Epithelial cell of proximal tubule (primary cell): ENCODE measurements around the gene PRKCB. TPM values are rescaled to one million over a fixed set of nuclear protein-coding genes. Genes with fewer than 3 reads are reported as not detected.

ENCODE experiments used
- DNase-seq: peaks from one replicate; pipeline ENCODE4 v3.0.0-alpha.2; 2011; ENCODE audit warnings: low read depth
- H3K4me3 ChIP-seq: 2 replicates; pipeline ENCODE4 v1.5.1; 2011; ENCODE audit warnings: low read depth, mild to moderate bottlenecking, low read length
- total RNA-seq: library from RNA; depleted of rRNA; stranded (reverse); fragments of >200 nt; gene quantifications from 2 replicates; pipeline ENCODE4 v1.2.3, GENCODE V29; 2015
- TF ChIP-seq, protein P1 (sequence below): conservative IDR thresholded peaks from 2 replicates; pipeline ENCODE4 v1.5.1; 2012; ENCODE audit warnings: low read depth, mild to moderate bottlenecking, low read length

PRKCB gene
- total RNA-seq, 1 donor from 2014 or later: not detected

DNA sequence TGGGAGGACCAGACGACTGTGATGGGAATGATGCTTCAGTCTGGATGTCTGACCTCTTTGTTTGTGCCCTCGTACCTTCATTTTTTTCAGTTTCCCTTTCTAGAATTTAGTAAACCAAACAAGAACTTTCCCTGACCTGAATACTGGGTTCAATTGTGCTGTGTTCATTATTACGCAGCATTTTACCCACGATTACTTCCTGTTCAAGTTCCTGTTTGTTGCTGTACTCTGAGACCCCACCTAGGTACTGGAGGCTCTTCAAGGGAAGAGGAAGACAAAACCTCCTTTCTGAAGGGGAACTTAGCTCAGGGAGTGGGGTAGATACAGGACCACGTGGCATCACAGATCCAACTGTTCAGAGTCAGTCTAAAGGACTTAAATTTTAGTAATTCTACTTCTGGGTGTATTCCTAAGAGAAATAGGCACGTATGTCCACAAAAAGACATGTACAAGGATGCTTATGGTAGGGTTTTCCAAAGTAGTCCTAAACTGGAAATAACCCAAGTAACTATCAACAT lies 9.2 kb upstream of the PRKCB start:
- H3K4me3 ChIP-seq: no peak overlapping the region
- no peak for DNase-seq
- TF ChIP-seq, protein P1, sequence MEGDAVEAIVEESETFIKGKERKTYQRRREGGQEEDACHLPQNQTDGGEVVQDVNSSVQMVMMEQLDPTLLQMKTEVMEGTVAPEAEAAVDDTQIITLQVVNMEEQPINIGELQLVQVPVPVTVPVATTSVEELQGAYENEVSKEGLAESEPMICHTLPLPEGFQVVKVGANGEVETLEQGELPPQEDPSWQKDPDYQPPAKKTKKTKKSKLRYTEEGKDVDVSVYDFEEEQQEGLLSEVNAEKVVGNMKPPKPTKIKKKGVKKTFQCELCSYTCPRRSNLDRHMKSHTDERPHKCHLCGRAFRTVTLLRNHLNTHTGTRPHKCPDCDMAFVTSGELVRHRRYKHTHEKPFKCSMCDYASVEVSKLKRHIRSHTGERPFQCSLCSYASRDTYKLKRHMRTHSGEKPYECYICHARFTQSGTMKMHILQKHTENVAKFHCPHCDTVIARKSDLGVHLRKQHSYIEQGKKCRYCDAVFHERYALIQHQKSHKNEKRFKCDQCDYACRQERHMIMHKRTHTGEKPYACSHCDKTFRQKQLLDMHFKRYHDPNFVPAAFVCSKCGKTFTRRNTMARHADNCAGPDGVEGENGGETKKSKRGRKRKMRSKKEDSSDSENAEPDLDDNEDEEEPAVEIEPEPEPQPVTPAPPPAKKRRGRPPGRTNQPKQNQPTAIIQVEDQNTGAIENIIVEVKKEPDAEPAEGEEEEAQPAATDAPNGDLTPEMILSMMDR: no peak

DNA sequence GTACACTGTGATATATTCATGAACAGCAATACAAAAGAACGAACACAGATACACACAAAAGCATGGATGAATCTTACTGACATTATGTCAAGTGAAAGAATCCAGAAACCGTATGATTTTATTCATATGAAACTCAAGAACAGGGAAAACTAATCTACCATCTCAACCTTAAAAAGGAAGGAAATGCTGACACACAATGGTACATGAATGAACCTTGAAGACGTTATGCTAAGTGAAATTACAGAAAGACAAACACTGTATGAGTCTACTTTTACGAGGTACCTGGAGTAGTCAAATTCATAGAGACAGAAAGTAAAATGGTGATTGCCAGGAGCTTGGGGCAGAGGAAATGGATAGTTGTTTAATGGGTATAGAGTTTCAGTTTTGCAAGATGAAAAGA lies 8.7 kb upstream of the PRKCB start:
- TF ChIP-seq, protein P1: no peak
- no peak for DNase-seq
- no peak overlapping the region for H3K4me3 ChIP-seq

DNA sequence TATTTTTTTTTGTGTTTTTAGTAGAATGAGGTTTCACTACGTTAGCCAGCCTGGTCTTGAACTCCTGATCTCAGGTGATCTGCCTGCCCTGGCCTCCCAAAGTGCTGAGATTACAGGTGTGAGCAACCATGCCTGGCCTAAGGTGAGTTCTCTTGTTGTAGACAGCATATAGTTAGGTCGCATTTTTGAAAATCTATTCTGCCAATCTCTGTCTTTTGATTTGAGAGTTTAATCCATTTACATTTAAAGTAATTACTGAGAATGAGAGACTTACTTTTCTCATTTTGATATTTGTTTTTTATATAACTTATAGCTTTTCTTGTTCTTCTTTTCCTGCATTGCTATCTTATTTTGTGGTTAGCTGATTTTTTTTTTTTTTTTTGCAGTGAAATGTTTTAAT lies 6.3 kb upstream of the PRKCB start:
- H3K4me3 ChIP-seq: no peak overlapping the region
- TF ChIP-seq, protein P1: no peak
- no peak for DNase-seq

DNA sequence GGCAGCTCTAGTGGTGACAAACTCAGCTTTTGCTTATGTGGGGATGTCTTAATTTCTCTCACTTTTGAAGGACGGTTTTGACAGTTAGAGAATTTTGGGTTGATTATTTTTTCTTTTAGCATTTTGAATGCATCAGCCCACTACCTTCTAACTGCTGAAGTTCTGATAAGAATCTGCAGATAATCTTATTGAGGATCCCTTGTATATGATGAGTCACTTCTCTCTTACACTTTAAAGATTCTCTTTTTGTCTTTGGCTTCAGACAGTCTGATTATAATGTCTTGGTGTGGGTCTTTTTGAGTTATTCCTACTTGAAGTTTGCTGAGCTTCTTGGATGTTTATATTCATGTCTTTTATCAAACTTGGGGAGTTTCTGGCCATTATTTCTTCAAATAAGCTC lies 5.5 kb upstream of the PRKCB start:
- DNase-seq: no peak
- TF ChIP-seq, protein P1: no peak
- no peak overlapping the region for H3K4me3 ChIP-seq

DNA sequence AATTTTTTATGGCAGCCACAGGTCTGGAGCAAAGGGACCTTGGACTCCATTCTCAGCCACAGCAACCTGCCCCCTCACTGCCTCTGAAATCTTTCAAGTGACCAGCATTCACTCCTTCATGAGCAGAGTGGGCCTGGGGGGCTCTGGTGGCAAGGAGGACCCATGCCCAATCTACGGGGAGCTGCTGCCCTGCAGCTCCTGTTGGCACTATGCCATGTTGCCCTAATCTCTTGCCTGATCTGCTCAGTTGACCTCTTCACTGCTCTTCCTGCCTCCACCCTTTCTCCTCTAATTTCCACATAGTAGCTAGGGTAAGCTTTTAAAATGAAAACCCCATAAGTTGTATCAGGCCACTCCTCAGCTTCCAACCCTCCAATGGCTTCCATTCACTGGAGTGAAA lies 2.9 kb upstream of the PRKCB start:
- no peak overlapping the region for H3K4me3 ChIP-seq
- TF ChIP-seq, protein P1: no peak
- DNase-seq: no peak

DNA sequence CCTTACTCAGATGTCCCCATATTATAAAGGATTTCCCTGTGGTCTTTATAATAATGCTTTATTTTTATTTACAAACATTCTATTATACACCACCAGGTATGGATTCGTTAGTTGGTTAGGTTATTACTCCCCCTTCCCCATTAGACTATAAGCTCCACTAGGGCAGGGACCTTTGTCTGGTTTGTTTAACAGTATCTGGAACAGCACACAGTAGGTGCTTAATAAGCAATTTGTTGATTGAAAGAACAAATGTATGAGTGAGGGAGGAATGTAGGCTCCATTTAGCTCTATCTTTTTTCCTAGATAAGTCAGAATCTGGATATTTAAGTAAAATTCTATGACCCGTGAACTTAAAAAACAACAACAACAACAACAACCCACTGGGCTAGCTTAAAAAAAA lies 2.3 kb upstream of the PRKCB start:
- DNase-seq: no peak
- TF ChIP-seq, protein P1: no peak
- no peak overlapping the region for H3K4me3 ChIP-seq

DNA sequence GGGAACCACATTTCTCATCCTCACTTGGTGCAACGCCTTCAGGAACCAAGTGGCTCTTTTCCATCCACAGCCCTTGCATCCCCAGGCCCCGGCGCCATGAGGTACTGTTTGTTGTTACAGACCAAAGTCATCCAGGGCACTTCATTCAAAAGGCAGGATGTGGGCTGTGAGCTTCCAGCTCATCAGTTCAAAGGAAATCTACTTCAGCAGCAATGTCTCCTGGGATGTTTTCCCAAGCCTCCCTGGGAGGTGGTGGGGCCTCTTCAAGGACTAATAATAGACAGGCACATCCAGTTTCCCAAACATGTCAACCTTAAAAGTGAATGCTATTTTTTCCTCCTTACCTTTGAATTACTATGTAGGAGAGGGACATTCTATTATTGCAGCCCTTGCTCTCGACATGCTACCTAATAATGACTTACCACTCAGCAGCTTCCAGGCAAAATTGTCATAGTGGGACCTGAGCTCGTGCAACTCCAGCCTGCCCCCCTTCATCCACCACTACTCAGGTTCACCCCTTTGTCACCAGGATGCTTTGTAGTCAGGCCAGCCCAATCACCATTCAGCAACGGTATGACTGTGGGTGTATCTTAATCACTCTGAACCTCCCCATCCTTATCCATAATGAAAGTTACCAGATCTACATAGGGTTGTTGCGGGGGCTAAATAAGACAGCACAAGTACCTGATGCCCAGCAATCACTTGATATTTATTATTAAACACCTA lies 1.7 kb upstream of the PRKCB start:
- no peak for DNase-seq
- TF ChIP-seq, protein P1: no peak
- no peak overlapping the region for H3K4me3 ChIP-seq
